Mesodermal cell (in vitro differentiated cells): ENCODE data around the gene FCRL6. TPM values are rescaled to one million over a fixed set of nuclear protein-coding genes. Genes with fewer than 3 reads are reported as not detected.

Experiments used
- H3K27ac ChIP-seq: 2 replicates; pipeline ENCODE4 v1.7.0; 2013; ENCODE audit warnings: mild to moderate bottlenecking, low read depth, low read length, moderate library complexity; ENCODE audit not compliant: severe bottlenecking
- H3K36me3 ChIP-seq: 2 replicates; pipeline ENCODE4 v1.7.1; 2013; ENCODE audit warnings: mild to moderate bottlenecking, low read length, moderate library complexity; ENCODE audit not compliant: control insufficient read depth, insufficient read depth
- H3K4me1 ChIP-seq: one replicate; pipeline ENCODE4 v1.7.1; 2013; ENCODE audit warnings: mild to moderate bottlenecking, low read length; ENCODE audit not compliant: insufficient read depth, control insufficient read depth, poor library complexity, severe bottlenecking
- H3K4me3 ChIP-seq: 2 replicates; pipeline ENCODE4 v1.7.0; 2013; ENCODE audit warnings: low read length, control low read depth, mild to moderate bottlenecking; ENCODE audit not compliant: insufficient read depth, poor library complexity, severe bottlenecking; ENCODE audit errors: extremely low read depth
- H3K9me3 ChIP-seq: 2 replicates; pipeline ENCODE4 v1.7.1; 2013; ENCODE audit warnings: mild to moderate bottlenecking, low read length, moderate library complexity; ENCODE audit not compliant: control insufficient read depth
- WGBS, 2 experiments: methylation state at CpG; one replicate each; pipeline ENCODE4 v1.1.5; 2013; ENCODE audit warnings: missing lambda C conversion rate in 2 of 2; ENCODE audit not compliant: insufficient coverage in 2 of 2; 5-methylcytosine and 5-hydroxymethylcytosine counted together
- polyA plus RNA-seq, 2 experiments: library from polyadenylated mRNA; stranded (reverse); fragments of 50-300 nt; gene quantifications; one replicate each; pipeline ENCODE4 v1.2.3, GENCODE V29; 2013

The FCRL6 gene, protein sequence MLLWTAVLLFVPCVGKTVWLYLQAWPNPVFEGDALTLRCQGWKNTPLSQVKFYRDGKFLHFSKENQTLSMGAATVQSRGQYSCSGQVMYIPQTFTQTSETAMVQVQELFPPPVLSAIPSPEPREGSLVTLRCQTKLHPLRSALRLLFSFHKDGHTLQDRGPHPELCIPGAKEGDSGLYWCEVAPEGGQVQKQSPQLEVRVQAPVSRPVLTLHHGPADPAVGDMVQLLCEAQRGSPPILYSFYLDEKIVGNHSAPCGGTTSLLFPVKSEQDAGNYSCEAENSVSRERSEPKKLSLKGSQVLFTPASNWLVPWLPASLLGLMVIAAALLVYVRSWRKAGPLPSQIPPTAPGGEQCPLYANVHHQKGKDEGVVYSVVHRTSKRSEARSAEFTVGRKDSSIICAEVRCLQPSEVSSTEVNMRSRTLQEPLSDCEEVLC
- not detected for polyA plus RNA-seq (2013, experiment 1 of 2)
- not detected for polyA plus RNA-seq (2013, experiment 2 of 2)

DNA sequence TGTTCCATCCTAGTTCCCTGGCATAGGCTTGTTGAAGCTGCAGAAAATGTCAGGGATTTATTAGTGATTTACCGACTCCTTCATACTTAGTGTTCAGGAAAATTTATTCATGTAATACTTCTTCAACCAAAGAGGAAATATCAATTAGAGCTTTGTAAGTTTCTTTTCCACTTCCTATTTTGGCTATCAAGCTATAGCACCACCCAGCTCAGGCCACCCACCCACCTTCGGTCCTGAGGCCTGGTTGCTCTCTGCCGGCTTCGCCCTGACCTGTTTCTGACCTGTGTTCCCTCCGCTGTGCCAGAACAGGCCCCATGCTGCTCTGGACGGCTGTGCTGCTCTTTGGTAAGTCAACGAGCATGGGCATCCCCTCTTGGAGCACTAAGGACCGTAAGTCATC, at the start of gene FCRL6:
Gene FCRL6 (plus strand): TSS at position 250 of the 400 bp plus-strand sequence. CDS start 65 bp downstream, at position 315.
- 84 to 93% methylated on average over 5 to 6 of the region's 8 CpGs for WGBS, 2 experiments
- H3K4me1 ChIP-seq, result no peaks in the 10 kb centered on the region
- no peaks in the 10 kb centered on the region for H3K9me3 ChIP-seq
- no peak within 1 kb of the TSS for H3K27ac ChIP-seq
- no peak within 1 kb of the TSS for H3K4me3 ChIP-seq
- H3K36me3 ChIP-seq, result no peaks in the 10 kb centered on the region

DNA sequence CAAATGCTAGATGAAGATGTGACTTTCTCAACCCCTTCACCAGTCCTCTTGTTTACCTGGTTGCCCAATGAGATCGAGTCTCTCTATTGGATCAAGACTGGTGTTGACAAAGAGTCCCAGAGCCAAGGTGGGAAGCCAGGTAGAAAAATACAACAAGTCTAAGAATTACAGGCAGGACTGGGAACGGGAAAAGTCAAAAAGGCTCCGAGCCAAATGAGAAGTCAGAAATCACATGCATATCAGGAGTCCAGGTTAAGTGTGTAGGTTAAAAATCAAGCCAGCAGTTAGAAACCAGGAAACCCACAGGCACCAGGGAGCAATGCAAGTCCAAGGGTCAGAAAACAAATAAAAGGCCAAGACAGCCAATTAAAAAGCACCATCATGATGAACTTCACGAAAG, 48.8 kb upstream of the FCRL6 start:
- H3K27ac ChIP-seq, result no peak overlapping the region
- 88 to 100% methylated on average over 2 to 4 of the region's 4 CpGs for WGBS, 2 experiments
- H3K36me3 ChIP-seq, result no peaks in the 10 kb centered on the region
- no peaks in the 10 kb centered on the region for H3K9me3 ChIP-seq
- H3K4me3 ChIP-seq, result no peak overlapping the region
- no peaks in the 10 kb centered on the region for H3K4me1 ChIP-seq

DNA sequence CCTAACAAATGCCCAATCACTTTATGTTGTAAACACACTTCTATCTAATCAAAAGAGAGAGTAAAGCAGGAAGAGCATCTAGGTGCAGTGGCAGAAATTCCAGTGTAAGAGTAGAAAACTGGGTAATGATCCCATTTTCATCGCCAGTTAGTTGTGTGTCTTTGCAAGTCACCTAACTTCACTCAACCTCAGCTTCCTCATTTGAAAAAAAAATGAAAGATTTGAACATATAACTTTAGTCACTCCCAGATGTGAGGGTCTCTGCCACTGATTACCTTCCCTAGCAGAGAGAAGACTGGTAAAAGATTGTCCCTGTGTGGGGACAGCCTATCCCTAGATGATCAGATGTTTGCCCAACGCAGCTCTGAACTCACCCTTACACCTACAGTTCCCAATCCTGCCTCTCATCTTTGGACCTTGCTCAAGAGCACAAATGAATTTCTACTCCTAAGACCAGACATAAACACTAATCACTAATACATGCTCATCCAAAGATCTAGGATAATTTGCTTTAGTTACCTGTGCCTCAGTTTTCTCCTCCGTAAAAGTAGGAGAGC, 46.6 kb upstream of the FCRL6 start:
- H3K27ac ChIP-seq, result no peak overlapping the region
- H3K4me1 ChIP-seq, result no peaks in the 10 kb centered on the region
- no peaks in the 10 kb centered on the region for H3K36me3 ChIP-seq
- H3K9me3 ChIP-seq, result no peaks in the 10 kb centered on the region
- H3K4me3 ChIP-seq, result no peak overlapping the region
- WGBS, 2 experiments, result 100% methylated on average over 1 of the region's 3 CpGs

DNA sequence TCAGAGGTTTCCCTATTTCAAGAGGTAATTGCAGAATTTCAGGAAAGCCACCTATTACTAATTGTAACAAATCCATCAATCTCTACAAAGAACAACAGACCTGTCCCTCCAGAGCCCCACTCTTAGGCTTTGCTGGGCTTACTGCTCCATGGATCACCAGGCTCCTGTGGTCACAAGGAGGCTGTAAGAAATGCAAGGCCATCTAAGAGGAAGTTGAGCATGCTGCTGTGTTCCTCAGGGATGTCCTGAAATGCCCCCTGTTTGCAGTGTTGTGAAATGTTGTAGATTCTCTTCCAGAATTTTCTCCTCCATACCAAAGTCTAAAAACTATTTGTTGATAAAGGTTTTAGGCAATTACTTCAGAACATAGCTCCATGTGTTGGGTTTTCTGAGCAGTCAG, 45.8 kb upstream of the FCRL6 start:
- H3K4me3 ChIP-seq, result no peak overlapping the region
- H3K36me3 ChIP-seq, result no peaks in the 10 kb centered on the region
- H3K27ac ChIP-seq, result no peak overlapping the region
- no peaks in the 10 kb centered on the region for H3K4me1 ChIP-seq
- H3K9me3 ChIP-seq, result no peaks in the 10 kb centered on the region

DNA sequence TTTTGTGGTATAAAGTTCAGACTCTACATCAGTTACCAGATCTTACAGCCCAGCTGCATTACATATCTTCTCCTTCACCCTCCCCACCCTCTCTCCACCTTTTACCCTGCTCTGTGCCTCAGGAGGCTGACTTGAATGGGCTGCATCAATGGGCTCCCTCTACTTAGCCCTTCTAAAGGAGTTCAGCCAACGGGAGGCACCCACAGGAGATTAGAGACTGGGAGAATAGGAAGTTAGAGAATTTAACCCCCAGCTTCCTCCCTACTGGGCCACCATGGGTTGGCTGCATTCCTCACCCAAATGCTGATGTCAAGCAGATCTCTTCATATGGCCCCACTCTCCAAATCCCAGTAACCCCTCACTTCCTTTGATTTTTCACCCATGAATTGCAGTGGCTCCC, 38.5 kb upstream of the FCRL6 start:
- Histone ChIP-seq H3K4me1 (no peaks in the 10 kb centered on the region), H3K36me3 (no peaks in the 10 kb centered on the region), H3K9me3 (no peaks in the 10 kb centered on the region), H3K4me3 (no peak overlapping the region), H3K27ac (no peak overlapping the region)
- no CpG with 5 or more reads among the region's 1 CpG for WGBS, 2 experiments

DNA sequence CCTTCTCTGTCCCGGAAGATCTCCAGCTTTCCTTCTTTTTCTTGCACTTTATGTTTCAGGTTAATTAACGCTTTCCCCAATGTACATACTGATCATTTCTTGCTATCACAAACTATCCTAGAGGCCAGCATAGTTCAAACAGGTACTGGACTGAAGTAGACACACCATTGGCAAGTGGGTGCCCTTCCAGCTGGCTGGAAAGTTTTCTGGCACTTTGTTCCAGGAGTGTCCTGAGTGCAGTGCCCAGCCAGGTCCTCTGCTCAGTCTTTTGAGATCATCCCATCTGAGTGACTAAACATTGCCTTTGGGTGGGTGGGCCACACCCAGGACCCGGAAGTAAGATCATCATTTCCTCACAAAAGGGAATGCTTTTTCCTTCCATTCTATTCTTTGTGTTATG, 36.4 kb upstream of the FCRL6 start:
- Histone ChIP-seq H3K4me1 (no peaks in the 10 kb centered on the region), H3K27ac (no peak overlapping the region), H3K4me3 (no peak overlapping the region), H3K36me3 (no peaks in the 10 kb centered on the region), H3K9me3 (no peaks in the 10 kb centered on the region)
- WGBS, 2 experiments, result 83 to 100% methylated on average over 1 to 2 of the region's 3 CpGs

DNA sequence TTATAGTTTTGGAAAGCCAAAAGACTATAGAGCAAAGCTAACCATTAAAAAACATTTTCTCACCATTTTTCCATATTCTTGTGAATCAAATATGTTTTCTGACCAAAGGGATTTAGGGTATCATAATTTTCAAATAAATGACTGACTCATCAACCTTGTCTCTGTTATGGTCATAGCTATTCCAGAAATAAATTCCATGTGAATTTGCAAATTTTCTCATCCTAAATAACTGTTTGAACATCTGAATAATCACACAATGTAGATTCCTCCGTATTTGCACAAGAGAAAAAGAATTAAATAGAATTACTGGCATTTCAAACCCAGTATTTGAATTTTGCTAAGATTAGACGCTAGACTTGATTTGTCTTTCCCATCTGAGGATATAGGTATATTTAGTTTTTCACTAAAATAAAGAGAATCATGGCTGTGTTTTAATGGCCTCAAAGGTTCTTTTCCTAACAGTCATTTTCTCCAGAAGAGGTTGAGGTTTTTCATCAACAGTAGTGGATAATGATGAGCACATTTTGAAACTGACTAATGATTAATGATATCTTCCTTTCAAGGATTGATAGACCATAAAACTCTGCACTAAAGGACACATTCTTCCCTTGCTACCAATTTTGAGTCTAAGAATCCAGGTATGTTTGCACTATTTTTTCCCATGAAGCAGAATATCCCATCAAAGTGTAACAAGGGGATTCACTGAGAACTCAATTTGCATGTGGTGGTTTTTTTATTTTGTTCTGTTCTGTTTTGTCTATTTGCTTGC, 30.8 kb upstream of the FCRL6 start:
- H3K4me1 ChIP-seq, result no peaks in the 10 kb centered on the region
- WGBS, 2 experiments, result no CpG with 5 or more reads among the region's 2 CpGs
- H3K9me3 ChIP-seq, result no peaks in the 10 kb centered on the region
- H3K27ac ChIP-seq, result no peak overlapping the region
- H3K36me3 ChIP-seq, result no peaks in the 10 kb centered on the region
- H3K4me3 ChIP-seq, result no peak overlapping the region

DNA sequence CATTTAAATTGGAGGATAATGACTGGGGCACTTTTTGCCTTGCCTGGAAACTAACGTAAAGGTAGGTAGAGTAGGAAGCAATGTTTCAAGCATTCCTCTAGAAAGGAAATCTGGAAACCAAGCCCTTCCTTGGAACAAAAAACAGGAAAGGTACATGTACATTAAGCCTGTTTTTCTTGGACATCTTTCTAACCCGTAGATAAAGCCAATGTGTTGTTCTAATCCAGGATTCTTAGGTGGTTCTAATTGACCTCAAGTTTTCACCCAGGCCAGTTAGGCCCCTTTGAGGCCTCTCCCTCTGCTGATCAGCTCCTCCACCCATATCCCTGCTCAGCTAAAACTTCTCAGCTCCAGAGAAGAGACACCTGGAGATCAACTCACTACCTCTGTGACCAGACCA, 27.7 kb upstream of the FCRL6 start:
- H3K4me1 ChIP-seq, result no peaks in the 10 kb centered on the region
- H3K36me3 ChIP-seq, result no peaks in the 10 kb centered on the region
- H3K27ac ChIP-seq, result no peak overlapping the region
- WGBS, 2 experiments, result 88% methylated on average over 1 of the region's 2 CpGs; no CpG with 5 or more reads in 1 of the 2 experiments
- no peaks in the 10 kb centered on the region for H3K9me3 ChIP-seq
- H3K4me3 ChIP-seq, result no peak overlapping the region

DNA sequence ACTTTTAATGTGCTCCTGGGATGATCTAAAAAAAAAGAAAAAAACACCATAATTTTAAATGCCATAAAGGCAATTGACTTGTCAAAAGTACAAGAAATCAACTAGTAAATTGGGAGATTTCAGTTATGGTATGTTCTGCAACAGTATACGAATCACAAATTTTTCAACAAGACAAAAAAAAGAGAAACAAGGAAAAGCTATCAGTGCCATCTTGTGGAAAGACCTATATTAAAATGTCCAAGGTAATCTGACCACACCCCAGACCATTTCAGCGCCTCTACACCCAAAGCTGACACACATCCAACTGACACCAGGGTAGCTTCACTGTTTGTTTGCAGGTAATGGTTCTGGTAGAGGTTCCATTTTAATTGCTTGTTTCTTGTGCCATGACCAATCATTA, 26.4 kb upstream of the FCRL6 start:
- Histone ChIP-seq H3K4me1 (no peaks in the 10 kb centered on the region), H3K27ac (no peak overlapping the region), H3K36me3 (no peaks in the 10 kb centered on the region), H3K9me3 (no peaks in the 10 kb centered on the region), H3K4me3 (no peak overlapping the region)
- WGBS, 2 experiments, result no CpG with 5 or more reads among the region's 2 CpGs

DNA sequence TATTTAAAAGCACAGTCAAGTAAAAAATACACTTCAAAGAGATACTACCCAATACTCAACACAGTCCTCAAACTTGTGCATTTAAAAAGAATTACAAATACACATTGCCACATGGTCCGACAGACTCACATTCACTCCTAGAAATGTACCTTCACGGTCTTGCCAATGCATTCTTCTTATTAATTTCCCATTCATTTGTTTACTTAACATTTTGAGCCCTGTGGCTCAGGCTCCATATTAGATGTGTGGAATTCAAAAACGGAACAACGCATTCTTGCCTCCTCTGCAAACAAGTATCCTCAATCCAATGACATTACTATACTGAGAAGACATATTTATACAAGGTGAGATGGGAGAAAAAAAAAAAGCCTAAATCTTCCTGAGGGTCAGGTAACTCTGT, 23.9 kb upstream of the FCRL6 start:
- WGBS, 2 experiments, result 81 to 88% methylated on average over 2 of the region's 4 CpGs
- no peak overlapping the region for H3K4me3 ChIP-seq
- no peaks in the 10 kb centered on the region for H3K9me3 ChIP-seq
- no peaks in the 10 kb centered on the region for H3K4me1 ChIP-seq
- no peaks in the 10 kb centered on the region for H3K36me3 ChIP-seq
- no peak overlapping the region for H3K27ac ChIP-seq
